HCT116 (cell line): ENCODE data around the gene ITIH5. TPM values are rescaled to one million over a fixed set of nuclear protein-coding genes. Genes with fewer than 3 reads are reported as not detected.

ENCODE experiments used
- ATAC-seq: fragments of 200-7000 bp; cut with Tn5 transposase; 2 replicates; pipeline ENCODE4 v1.9.1; 2020; ENCODE audit warnings: mild to moderate bottlenecking, moderate library complexity
- BruUV-seq: library from RNA; stranded (reverse); fragments of 400-500 nt; replicated peaks from 2 replicates; lab custom pipeline; 2021; lab: Mats Ljungman, UMichigan
- CTCF ChIA-PET: fragments of 300-600 bp; sonication (Branson Sonifier 250); formaldehyde crosslinking; loops from one replicate; lab custom pipeline; 2021; ENCODE audit warnings: antibody characterized with exemption; lab: Charles Lee
- POLR2A ChIA-PET: fragments of 300-600, 350-600 bp; sonication (Branson Sonifier 250); formaldehyde crosslinking; loops from one replicate; lab custom pipeline; 2021; ENCODE audit warnings: antibody characterized with exemption; lab: Charles Lee
- RAD21 ChIA-PET, 2 experiments: fragments of 300-600 bp; sonication (Branson Sonifier 250); formaldehyde crosslinking; loops; one replicate each; lab custom pipeline; 2023; ENCODE audit warnings: low total read pairs in 2 of 2; ENCODE audit not compliant: uncharacterized antibody in 2 of 2, unreplicated experiment in 2 of 2, low non-redundant PET in 1 of 2; lab: Charles Lee
- DNase-seq: peaks from one replicate; pipeline ENCODE4 v3.0.0-alpha.2; 2010; ENCODE audit warnings: low read depth, low spot score
- H2AFZ ChIP-seq: fragments of 200-600 bp; shearing (Covaris generic), sonication (generic); 2 replicates; pipeline ENCODE4 v1.6.1; 2017; ENCODE audit warnings: low read depth, mixed run types, mixed read lengths, antibody characterized with exemption, low read length; ENCODE audit not compliant: poor library complexity, severe bottlenecking
- H3K27ac ChIP-seq: 2 replicates; pipeline ENCODE4 v1.5.1; 2012; ENCODE audit warnings: low read depth, low read length
- H3K27me3 ChIP-seq: fragments of 200-600 bp; sonication (generic); 2 replicates; pipeline ENCODE4 v1.6.1; 2016; ENCODE audit warnings: mixed run types, low read length, mixed read lengths; ENCODE audit not compliant: insufficient read depth
- H3K36me3 ChIP-seq, 2 experiments: fragments of 200-500 bp in 1 of 2; fragments of 200-600 bp in 1 of 2; sonication (Bioruptor generic) in 1 of 2; sonication (generic) in 1 of 2; 2 replicates each; pipeline versions ENCODE4 v1.5.1 to v1.6.1; 2014 to 2016; ENCODE audit warnings: low read length in 2 of 2, inconsistent platforms in 1 of 2, mixed read lengths in 1 of 2, mixed run types in 1 of 2; ENCODE audit not compliant: insufficient read depth in 2 of 2, control insufficient read depth in 1 of 2
- H3K4me1 ChIP-seq, 2 experiments: fragments of 200-600 bp in 1 of 2; sonication (generic) in 1 of 2; 2 replicates each; pipeline versions ENCODE4 v1.5.1 to v1.6.1; 2012 to 2017; ENCODE audit warnings: low read length in 2 of 2, inconsistent platforms in 1 of 2, mild to moderate bottlenecking in 1 of 2, mixed read lengths in 1 of 2, mixed run types in 1 of 2, moderate library complexity in 1 of 2; ENCODE audit not compliant: insufficient read depth in 2 of 2, control insufficient read depth in 1 of 2
- H3K4me2 ChIP-seq: fragments of 200-600 bp; sonication (generic); 2 replicates; pipeline ENCODE4 v1.6.1; 2017; ENCODE audit warnings: mixed run types, low read length, mixed read lengths
- H3K4me3 ChIP-seq, 2 experiments: fragments of 200-600 bp in 1 of 2; sonication (generic) in 1 of 2; replicated peaks in 1 of 2; 2 replicates each; pipeline ENCODE4 v1.5.1; 2011 to 2016; ENCODE audit warnings: low read length in 2 of 2, control low read depth in 1 of 2, low read depth in 1 of 2, mild to moderate bottlenecking in 1 of 2, mixed read lengths in 1 of 2, mixed run types in 1 of 2
- H3K79me2 ChIP-seq: fragments of 200-600 bp; sonication (generic); 2 replicates; pipeline ENCODE4 v1.6.1; 2017; ENCODE audit warnings: mild to moderate bottlenecking, mixed run types, low read length, moderate library complexity, mixed read lengths; ENCODE audit not compliant: insufficient read depth
- H3K9ac ChIP-seq: fragments of 200-600 bp; sonication (generic); 2 replicates; pipeline ENCODE4 v1.6.1; 2016; ENCODE audit warnings: low read length, mixed read lengths
- H3K9me2 ChIP-seq: fragments of 200-600 bp; sonication (generic), shearing (Covaris generic); 2 replicates; pipeline ENCODE4 v1.6.1; 2017; ENCODE audit warnings: mixed run types, mild to moderate bottlenecking, moderate library complexity; ENCODE audit not compliant: insufficient read depth
- H3K9me3 ChIP-seq, 2 experiments: fragments of 200-500 bp in 1 of 2; fragments of 200-600 bp in 1 of 2; sonication (Bioruptor generic) in 1 of 2; sonication (generic) in 1 of 2; 2 replicates each; pipeline ENCODE4 v1.6.1; 2014 to 2017; ENCODE audit warnings: low read length in 2 of 2, mixed read lengths in 2 of 2, inconsistent platforms in 1 of 2, low read depth in 1 of 2, mild to moderate bottlenecking in 1 of 2, mixed run types in 1 of 2, moderate library complexity in 1 of 2; ENCODE audit not compliant: control insufficient read depth in 1 of 2, insufficient read depth in 1 of 2
- H4K20me1 ChIP-seq: fragments of 200-600 bp; sonication (generic), shearing (Covaris generic); 2 replicates; pipeline ENCODE4 v1.6.1; 2017; ENCODE audit warnings: mixed run types, mild to moderate bottlenecking, moderate library complexity; ENCODE audit not compliant: insufficient read depth
- ATF3 ChIP-seq: IDR thresholded peaks from 2 replicates; pipeline ENCODE4 v1.6.1; 2012
- CBX3 ChIP-seq: IDR thresholded peaks from 2 replicates; pipeline ENCODE4 v1.6.1; 2012; ENCODE audit warnings: low read depth
- CEBPB ChIP-seq: IDR thresholded peaks from 2 replicates; pipeline ENCODE4 v1.6.1; 2012; ENCODE audit warnings: low read depth
- EGR1 ChIP-seq: IDR thresholded peaks from 2 replicates; pipeline ENCODE4 v1.6.1; 2012; ENCODE audit warnings: low read depth
- ELF1 ChIP-seq: IDR thresholded peaks from 2 replicates; pipeline ENCODE4 v1.6.1; 2012; ENCODE audit warnings: low read depth, borderline replicate concordance
- EZH2 ChIP-seq: fragments of 200-600 bp; sonication (generic); IDR thresholded peaks from 2 replicates; pipeline ENCODE4 v1.6.1; 2017; ENCODE audit warnings: antibody characterized with exemption, mixed run types
- EZH2phosphoT487 ChIP-seq: fragments of 200-600 bp; IDR thresholded peaks from 2 replicates; pipeline ENCODE4 v1.6.1; 2018; ENCODE audit warnings: antibody characterized with exemption, borderline replicate concordance
- FOSL1 ChIP-seq: IDR thresholded peaks from 2 replicates; pipeline ENCODE4 v1.6.1; 2012; ENCODE audit warnings: low read depth
- JUND ChIP-seq: IDR thresholded peaks from 2 replicates; pipeline ENCODE4 v1.6.1; 2012
- POLR2A ChIP-seq: IDR thresholded peaks from 2 replicates; pipeline ENCODE4 v1.7.0; 2011; ENCODE audit warnings: borderline replicate concordance; ENCODE audit not compliant: insufficient read depth, insufficient read length; ENCODE audit errors: extremely low read depth
- RAD21 ChIP-seq: IDR thresholded peaks from 2 replicates; pipeline ENCODE4 v1.6.1; 2012; ENCODE audit warnings: low read depth, mild to moderate bottlenecking
- TCF7L2 ChIP-seq: IDR thresholded peaks from 2 replicates; pipeline ENCODE4 v1.7.0; 2011; ENCODE audit warnings: borderline replicate concordance, inconsistent platforms; ENCODE audit not compliant: insufficient read depth, insufficient read length; ENCODE audit errors: extremely low read depth
- YY1 ChIP-seq: IDR thresholded peaks from 2 replicates; pipeline ENCODE4 v1.6.1; 2011; ENCODE audit warnings: low read length, low read depth, moderate library complexity, mild to moderate bottlenecking; ENCODE audit not compliant: insufficient replicate concordance; ENCODE audit errors: extremely low read depth
- ZBTB33 ChIP-seq: IDR thresholded peaks from 2 replicates; pipeline ENCODE4 v1.6.1; 2011; ENCODE audit warnings: mild to moderate bottlenecking, low read length, moderate library complexity; ENCODE audit not compliant: insufficient replicate concordance; ENCODE audit errors: extremely low read depth
- ZFX ChIP-seq: fragments of 450-650 bp; IDR thresholded peaks from 2 replicates; pipeline ENCODE4 v1.6.1; 2017
- ZNF274 ChIP-seq: fragments of 200-500 bp; sonication (Bioruptor generic); IDR thresholded peaks from 2 replicates; pipeline ENCODE4 v1.6.1; 2014; ENCODE audit warnings: mild to moderate bottlenecking, low read depth, low read length, inconsistent platforms
- intact Hi-C: fragments of 100-400 bp; cut with micrococcal nuclease; formaldehyde crosslinking; loops from 2 replicates; pipeline ENCODE4 v1.10.0; 2022
- total RNA-seq: library from RNA; stranded (reverse); gene quantifications from one replicate; pipeline ENCODE4 v1.2.1, GENCODE V29; 2021; ENCODE audit not compliant: unreplicated experiment

ITIH5 gene
- total RNA-seq, 1 experiment from 2014 or later, result not detected

- ChIA-PET POLR2A (no interaction called here), RAD21 (no interaction called here), CTCF (no interaction called here)
- no peaks in the 10 kb centered on the region for H3K9me2 ChIP-seq
- H4K20me1 ChIP-seq, result no peaks in the 10 kb centered on the region
- no peak overlapping the region for H3K4me3 ChIP-seq
- H3K4me1 ChIP-seq, result no peaks in the 10 kb centered on the region
- no TSS peak for BruUV-seq
- H2AFZ ChIP-seq, result no peak overlapping the region
- H3K36me3 ChIP-seq, result no peaks in the 10 kb centered on the region
- ATAC-seq (no peak), DNase-seq (no peak)
- H3K27me3 ChIP-seq, result 0 out of 2 replicates have a peak, but pooled peaks cover 7% of the 10 kb centered on the region
- no peak for TF ChIP-seq ZNF274
- TF ChIP-seq ATF3, result no peak
- no peak for TF ChIP-seq JUND
- no peak for TF ChIP-seq YY1
- TF ChIP-seq ELF1, result no peak
- no peak for TF ChIP-seq EGR1
- no peak overlapping the region for H3K9ac ChIP-seq
- H3K27ac ChIP-seq, result no peak overlapping the region
- H3K79me2 ChIP-seq, result no peaks in the 10 kb centered on the region
- H3K4me2 ChIP-seq, result no peak overlapping the region
- intact Hi-C loops, result no loop called here
- H3K9me3 ChIP-seq, result no peaks in the 10 kb centered on the region
Measured at GRCh38 chr10:7542189-7542914, 124.4 kb downstream of the ITIH5 start.

GRCh38 chr10:7541137-7542087 lies 125.4 kb downstream of the ITIH5 start:
- 0 out of 2 replicates have a peak, but pooled peaks cover 3% of the 10 kb centered on the region for H3K27me3 ChIP-seq
- no peaks in the 10 kb centered on the region for H3K9me3 ChIP-seq
- H3K79me2 ChIP-seq, result no peaks in the 10 kb centered on the region
- no peak overlapping the region for H2AFZ ChIP-seq
- no peak overlapping the region for H3K4me2 ChIP-seq
- POLR2A ChIA-PET, result no interaction called here
- no peaks in the 10 kb centered on the region for H4K20me1 ChIP-seq
- no peaks in the 10 kb centered on the region for H3K4me1 ChIP-seq
- CTCF ChIA-PET, result no interaction called here
- H3K27ac ChIP-seq, result no peak overlapping the region
- RAD21 ChIA-PET, result no interaction called here
- ATAC-seq (no peak), DNase-seq (no peak)
- H3K4me3 ChIP-seq, result no peak overlapping the region
- no peaks in the 10 kb centered on the region for H3K36me3 ChIP-seq
- no peak overlapping the region for H3K9ac ChIP-seq
- no TSS peak for BruUV-seq
- no peaks in the 10 kb centered on the region for H3K9me2 ChIP-seq
- intact Hi-C loops, result no loop called here
- TF ChIP-seq POLR2A (no peak), RAD21 (no peak), ZBTB33 (no peak), EZH2phosphoT487 (no peak), CEBPB (no peak), CBX3 (no peak), ZNF274 (no peak), EZH2 (no peak), ZFX (no peak), FOSL1 (no peak), TCF7L2 (no peak), EGR1 (no peak)
